Stimulated activated CD4-positive, alpha-beta T cell treated with anti-CD3 and anti-CD28 coated beads, Interleukin-2, amount 100 ng/mL, for 48 hours (primary cell): ENCODE results near the gene ASIC5.
"Not testable (repeated sequence)": the region's sequence is repeated elsewhere in the genome, so short reads cannot be mapped to it uniquely, and the experiment has no call there.

Experiments used
- DNase-seq, 2 donors: peaks; one replicate each; pipeline ENCODE4 v3.0.0-alpha.2; 2020

ASIC5 gene

DNA sequence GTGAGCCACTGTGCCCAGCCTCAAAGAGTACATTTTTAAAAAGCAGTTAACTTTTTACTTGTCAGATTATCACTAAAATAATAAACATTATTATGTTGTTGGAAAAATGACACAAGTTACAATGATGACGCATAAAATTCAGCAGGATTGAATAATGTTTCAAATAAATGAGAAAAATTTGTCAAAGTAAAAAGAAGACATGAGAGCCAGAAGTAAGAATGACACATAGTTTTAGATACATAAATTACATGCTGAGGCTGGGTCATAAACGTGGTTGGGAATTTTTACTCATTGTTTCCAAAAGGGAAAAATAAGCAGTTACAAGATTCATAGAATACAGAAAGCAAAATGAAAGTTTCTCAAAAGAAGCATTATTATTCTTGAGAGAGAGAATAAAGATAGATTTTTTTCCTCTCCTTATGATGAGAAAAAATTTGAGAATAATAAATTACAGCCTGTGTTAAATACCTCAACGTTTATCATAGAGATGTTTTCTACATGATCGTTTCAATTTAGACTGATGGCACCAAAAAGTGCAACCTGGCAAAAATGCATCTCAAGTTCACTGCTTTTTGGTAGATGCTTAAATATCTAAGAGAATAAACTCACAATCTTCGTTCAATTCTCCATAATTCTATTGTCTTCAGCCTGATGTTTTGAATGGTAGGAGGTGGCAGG, 66.8 kb downstream of the ASIC5 start:
- no peak for DNase-seq

DNA sequence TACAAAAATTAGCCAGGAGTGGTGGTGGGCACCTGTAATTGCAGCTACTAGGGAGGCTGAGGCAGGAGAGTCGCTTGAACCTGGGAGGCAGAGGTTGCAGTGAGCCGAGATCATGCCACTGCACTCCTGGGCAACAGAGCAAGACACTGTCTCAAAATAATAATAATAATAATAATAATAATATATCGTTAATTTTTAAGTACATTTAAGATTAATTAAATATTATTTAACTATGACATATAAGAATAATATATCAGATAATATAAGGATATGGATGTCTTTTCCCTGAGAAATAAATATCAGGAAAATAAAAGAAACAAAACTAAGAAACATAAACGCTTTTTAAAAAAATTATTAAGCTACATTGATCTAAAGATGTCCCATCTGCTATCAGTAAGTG, 68.5 kb downstream of the ASIC5 start:
- DNase-seq = not testable (repeated sequence)

DNA sequence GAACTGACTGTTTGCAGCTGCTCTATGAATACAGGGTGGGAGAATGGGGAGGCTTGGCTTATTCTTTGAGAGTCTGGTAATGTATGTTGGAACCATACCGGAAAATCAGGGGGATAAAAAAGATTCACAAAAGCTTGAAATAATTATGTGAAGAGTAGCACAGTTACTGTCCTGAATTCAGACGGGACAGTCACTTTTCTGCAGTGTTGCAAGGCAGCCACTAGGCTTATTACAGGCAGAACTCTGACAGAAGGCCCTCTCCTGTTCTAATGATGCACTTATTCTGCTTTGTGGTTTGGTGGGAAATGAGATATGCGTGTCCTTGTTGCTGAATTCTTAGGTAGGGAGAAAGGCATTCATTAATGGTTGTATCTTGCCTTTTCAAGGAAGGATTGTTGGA, 70.1 kb downstream of the ASIC5 start:
- no peak for DNase-seq

DNA sequence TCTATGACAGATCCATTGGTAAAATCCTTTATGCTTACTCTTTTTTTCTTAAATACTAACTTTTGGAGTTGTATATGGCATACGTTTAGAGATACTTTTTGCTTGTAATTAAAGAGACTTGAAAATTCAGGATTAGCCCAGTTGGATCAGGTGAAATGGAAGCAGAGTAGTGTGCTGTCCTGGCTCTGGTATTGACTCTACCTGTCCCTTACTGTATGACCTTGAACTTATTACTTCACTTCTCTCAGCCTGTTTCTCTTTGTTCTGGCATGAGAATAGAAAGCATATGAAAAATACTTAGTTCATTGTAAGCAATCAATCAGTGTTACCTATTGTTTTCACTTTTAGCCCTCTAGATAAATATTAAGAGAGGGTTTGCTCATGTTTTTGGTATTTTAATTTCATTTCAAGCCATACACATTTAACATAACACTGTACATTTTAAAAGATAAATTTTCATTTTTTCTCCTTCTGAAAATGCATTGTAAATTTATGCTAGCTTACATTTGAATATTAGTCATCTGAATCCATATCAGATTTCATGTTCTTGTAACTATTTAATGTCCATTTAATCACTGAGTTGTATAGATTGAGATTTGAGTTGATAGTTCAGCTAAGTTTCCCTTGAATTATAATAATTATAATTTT, 71.4 kb downstream of the ASIC5 start:
- DNase-seq = no peak

DNA sequence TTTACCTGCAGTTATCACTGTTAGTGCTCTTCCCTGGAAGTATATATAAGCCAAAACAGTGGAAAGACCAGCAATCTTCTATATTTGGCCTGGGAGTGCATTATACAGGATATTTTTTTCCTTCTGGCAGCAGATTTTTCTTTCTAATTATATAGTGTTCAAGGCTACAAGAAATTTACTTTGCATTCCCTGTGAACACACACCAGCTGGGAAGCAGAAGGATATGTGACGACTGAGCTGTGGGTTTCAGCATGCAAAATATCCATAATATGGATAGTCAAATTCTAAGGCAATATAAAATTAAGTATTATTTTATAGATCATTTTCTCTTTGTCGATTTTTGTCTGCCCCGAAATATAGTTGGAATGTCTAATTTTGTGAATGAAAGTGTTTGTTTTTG, 76.1 kb downstream of the ASIC5 start:
- no peak for DNase-seq

DNA sequence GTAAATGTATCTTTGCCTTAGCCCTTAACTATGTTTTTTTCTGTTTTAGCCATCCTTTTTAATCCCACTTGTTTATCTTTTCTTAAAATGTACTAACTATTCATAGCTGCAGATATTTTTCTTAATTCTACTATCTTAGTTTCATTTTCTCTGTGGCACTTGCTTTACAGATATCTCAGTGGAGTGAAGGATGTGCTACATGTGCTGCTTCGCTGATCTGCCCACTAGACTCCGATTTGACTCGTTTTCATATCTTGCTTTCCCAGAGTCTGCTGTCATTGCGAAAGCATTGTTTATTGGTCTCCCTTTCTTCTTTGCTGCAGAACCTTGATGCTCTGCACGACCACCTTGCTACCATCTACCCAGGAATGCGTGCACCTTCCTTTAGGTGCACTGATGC, 76.7 kb downstream of the ASIC5 start:
- no peak for DNase-seq

DNA sequence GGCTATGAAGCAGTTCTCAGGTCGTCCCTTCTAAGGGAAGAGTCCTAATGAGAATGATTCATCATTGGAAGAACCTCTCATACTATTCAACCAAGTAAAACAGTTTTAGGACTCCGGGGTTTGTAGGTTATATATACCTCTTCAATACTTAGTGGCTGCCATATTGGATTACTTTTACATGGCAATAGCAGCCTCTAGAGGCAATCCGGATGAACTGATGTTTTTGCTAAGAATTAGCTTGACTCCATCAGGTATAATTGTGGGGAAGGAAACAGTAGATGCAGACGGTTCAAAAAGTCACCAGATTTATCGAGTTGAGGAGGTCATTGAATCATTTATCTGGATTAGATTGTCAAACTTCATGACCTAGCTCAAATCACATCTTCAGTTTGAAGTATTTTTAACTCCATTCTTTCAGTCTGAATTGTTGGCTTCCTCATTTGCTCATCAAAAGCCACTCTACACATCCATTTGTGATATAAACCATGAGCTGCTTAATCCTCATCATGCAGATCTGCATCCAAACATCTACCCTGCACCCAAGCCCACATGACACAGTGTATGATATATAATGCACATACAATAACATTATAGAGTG, 78.9 kb downstream of the ASIC5 start:
- DNase-seq = no peak

DNA sequence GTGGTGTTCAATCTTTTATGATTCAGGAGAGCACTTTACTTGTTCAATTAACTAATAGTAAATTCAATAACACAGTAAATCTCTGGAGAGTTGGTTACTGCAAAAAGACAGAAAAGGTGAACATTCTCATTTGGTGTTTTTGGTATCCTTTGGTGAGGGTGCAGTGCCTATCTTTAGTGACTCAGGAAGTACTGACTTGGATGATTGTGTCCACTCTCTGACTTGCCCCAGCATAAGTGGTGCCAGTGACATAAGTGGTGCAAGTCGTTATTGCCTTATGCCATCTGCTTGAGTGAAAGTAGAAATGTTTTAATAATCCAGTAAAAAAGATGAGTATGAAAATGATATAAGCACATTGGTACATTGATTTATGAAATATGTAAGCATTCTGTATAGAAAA, 80.2 kb downstream of the ASIC5 start:
- DNase-seq = no peak

DNA sequence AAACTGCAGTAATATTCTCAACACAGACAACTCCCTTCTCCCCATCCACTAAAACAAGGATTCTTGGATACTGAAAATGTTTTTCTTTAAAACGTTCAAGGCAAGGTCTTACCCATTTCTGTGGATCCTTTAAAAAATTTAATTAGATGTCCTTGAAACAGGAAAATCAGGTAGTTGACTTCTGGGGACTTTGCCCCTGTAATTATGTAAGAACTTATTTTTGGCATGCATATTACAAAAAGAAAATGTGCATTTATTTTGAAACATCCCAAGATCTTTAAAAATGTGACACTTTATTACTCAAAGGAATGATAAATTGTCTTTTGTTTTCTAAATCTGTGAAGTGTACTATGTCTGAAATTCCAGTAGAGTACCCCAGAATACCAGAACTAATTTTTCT, 81.4 kb downstream of the ASIC5 start:
- no peak for DNase-seq

DNA sequence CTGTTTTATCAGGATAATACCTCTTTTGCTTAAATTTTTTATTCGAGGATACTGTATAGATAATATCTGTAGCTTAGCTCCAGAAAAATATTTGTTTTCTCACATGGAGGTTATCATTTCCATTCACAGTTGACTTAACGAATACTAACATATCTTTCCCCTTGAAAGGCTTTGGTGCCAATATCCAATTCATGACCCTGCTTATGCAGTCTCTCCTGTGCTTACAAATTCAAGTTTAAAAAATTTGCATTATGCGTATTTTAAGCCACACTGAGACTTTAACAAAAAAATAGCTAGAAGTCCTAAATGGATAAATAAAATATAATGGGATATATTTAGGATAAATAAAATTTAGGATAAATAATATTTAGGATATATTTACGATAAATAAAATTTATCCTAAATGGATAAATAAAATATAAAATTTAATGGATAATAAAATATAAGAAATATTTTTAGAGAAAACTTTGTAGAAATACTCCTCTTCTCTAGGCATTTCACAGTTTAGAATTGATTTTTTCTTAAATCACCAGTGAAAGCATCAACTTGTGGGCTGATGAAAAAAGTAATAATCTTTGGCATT, 84.7 kb downstream of the ASIC5 start:
- DNase-seq = no peak

DNA sequence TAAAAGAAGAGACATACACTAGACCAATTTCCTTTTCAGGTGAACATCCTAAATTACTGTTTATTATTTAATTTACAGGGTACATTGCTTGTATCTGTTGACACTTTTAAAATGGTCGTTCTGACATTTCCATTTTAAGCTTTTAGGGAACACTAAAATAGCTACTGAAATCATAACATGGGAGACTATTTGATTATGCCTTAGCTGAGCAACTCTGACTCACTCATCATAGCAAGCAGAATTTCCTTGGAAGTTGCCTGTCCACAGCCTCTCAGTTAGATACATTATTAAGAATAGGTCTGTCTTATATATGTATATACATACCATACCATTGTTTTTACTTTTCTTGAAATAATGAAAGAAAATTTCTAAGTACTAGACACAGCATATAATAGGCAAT, 85.3 kb downstream of the ASIC5 start:
- no peak for DNase-seq
